Astrocyte (in vitro differentiated cells and primary cell): ENCODE measurements around the gene ACOT8. TPM values are rescaled to one million over a fixed set of nuclear protein-coding genes. Genes with fewer than 3 reads are reported as not detected.

Experiments
- DNase-seq: peaks from one replicate; pipeline ENCODE4 v3.0.0-alpha.2; 2010; ENCODE audit warnings: low read depth
- FAIRE-seq: peaks from 2 replicates; lab custom pipeline; 2011; peaks lifted over from hg19 to GRCh38; lab: Jason Lieb, UNC
- H2AFZ ChIP-seq: 2 replicates; pipeline ENCODE4 v1.6.0; 2012; ENCODE audit warnings: low read depth, low read length, inconsistent platforms
- H3K27ac ChIP-seq: 2 replicates; pipeline ENCODE4 v1.5.1; 2011; ENCODE audit warnings: low read depth, low read length, inconsistent platforms
- H3K27me3 ChIP-seq: 2 replicates; pipeline ENCODE4 v1.6.0; 2011; ENCODE audit warnings: low read length, inconsistent platforms; ENCODE audit not compliant: insufficient read depth
- H3K36me3 ChIP-seq: 2 replicates; pipeline ENCODE4 v1.5.1; 2011; ENCODE audit warnings: low read length, inconsistent platforms; ENCODE audit not compliant: insufficient read depth
- H3K4me1 ChIP-seq: 2 replicates; pipeline ENCODE4 v1.5.1; 2011; ENCODE audit warnings: low read length, inconsistent platforms; ENCODE audit not compliant: insufficient read depth
- H3K4me2 ChIP-seq: 2 replicates; pipeline ENCODE4 v1.6.0; 2012; ENCODE audit warnings: low read length, inconsistent platforms
- H3K4me3 ChIP-seq: 2 replicates; pipeline ENCODE4 v1.5.1; 2011; ENCODE audit warnings: low read depth, mild to moderate bottlenecking, low read length, inconsistent platforms; ENCODE audit not compliant: insufficient read depth
- H3K79me2 ChIP-seq: 2 replicates; pipeline ENCODE4 v1.6.0; 2012; ENCODE audit warnings: mild to moderate bottlenecking, low read length, inconsistent platforms; ENCODE audit not compliant: insufficient read depth
- H3K9ac ChIP-seq: 2 replicates; pipeline ENCODE4 v1.6.0; 2012; ENCODE audit warnings: mild to moderate bottlenecking, low read length, inconsistent platforms
- H3K9me3 ChIP-seq: 2 replicates; pipeline ENCODE4 v1.5.1; 2012; ENCODE audit warnings: low read depth, mild to moderate bottlenecking, low read length, inconsistent platforms; ENCODE audit not compliant: insufficient read depth
- H4K20me1 ChIP-seq: 2 replicates; pipeline ENCODE4 v1.6.0; 2012; ENCODE audit warnings: low read length, inconsistent platforms; ENCODE audit not compliant: insufficient read depth
- H3K27ac Mint-ChIP-seq: one replicate; pipeline ENCODE4 v1.8.0; 2021; ENCODE audit warnings: mild to moderate bottlenecking, mixed read lengths; ENCODE audit not compliant: unreplicated experiment
- H3K27me3 Mint-ChIP-seq: one replicate; pipeline ENCODE4 v1.8.0; 2021; ENCODE audit warnings: low read depth, mixed read lengths; ENCODE audit not compliant: unreplicated experiment
- H3K36me3 Mint-ChIP-seq: one replicate; pipeline ENCODE4 v1.8.0; 2021; ENCODE audit warnings: low read depth, mixed read lengths; ENCODE audit not compliant: unreplicated experiment
- H3K4me1 Mint-ChIP-seq: one replicate; pipeline ENCODE4 v1.8.0; 2021; ENCODE audit warnings: low read depth, mixed read lengths; ENCODE audit not compliant: unreplicated experiment
- H3K4me3 Mint-ChIP-seq: one replicate; pipeline ENCODE4 v1.8.0; 2021; ENCODE audit warnings: mild to moderate bottlenecking, moderate library complexity, mixed read lengths; ENCODE audit not compliant: unreplicated experiment
- H3K9me3 Mint-ChIP-seq: one replicate; pipeline ENCODE4 v1.8.0; 2021; ENCODE audit warnings: mild to moderate bottlenecking, mixed read lengths; ENCODE audit not compliant: unreplicated experiment
- EZH2 ChIP-seq: IDR thresholded peaks from 2 replicates; pipeline ENCODE4 v1.6.1; 2012; ENCODE audit warnings: mild to moderate bottlenecking, low read length, inconsistent platforms; ENCODE audit not compliant: insufficient read depth
- total RNA-seq: library from RNA; stranded (reverse); gene quantifications from 2 replicates; pipeline ENCODE4 v1.2.1, GENCODE V29; 2021
- TF ChIP-seq, protein P1 (sequence below): IDR thresholded peaks from 2 replicates; pipeline ENCODE4 v1.5.1; 2011; ENCODE audit warnings: low read depth, mild to moderate bottlenecking, inconsistent platforms, low read length, moderate library complexity; ENCODE audit not compliant: insufficient read depth

Gene ACOT8
- total RNA-seq, 1 donor from 2014 or later: 22.0 TPM

DNA sequence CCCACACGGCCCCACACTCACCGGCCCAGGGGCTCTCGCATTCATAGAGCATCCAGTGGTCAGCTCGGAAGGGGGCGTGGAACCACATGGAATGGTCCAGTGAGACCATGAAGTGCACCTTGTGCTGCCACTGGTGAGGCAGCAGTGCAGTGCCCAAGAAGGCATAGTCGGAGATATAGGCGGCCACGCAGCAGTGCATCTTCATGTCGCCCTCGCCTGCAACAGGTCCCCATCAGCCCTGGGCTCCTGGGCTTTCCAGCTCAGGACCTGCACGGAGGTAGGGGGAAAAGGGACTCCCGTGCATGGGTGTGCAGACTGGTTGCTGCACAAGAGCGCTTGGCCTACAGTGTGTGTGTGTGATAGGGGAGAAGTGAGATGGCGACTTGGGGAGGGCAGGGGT is 13.7 kb downstream of the ACOT8 start:
- Mint-ChIP-seq H3K4me3 (no peak overlapping the region), H3K9me3 (no peaks in the 10 kb centered on the region), H3K4me1 (no peaks in the 10 kb centered on the region), H3K36me3 (peaks cover 20% of the 10 kb centered on the region), H3K27ac (no peak overlapping the region), H3K27me3 (no peaks in the 10 kb centered on the region)
- no peaks in the 10 kb centered on the region for H3K9me3 ChIP-seq
- TF ChIP-seq EZH2: no peak
- TF ChIP-seq, protein P1, sequence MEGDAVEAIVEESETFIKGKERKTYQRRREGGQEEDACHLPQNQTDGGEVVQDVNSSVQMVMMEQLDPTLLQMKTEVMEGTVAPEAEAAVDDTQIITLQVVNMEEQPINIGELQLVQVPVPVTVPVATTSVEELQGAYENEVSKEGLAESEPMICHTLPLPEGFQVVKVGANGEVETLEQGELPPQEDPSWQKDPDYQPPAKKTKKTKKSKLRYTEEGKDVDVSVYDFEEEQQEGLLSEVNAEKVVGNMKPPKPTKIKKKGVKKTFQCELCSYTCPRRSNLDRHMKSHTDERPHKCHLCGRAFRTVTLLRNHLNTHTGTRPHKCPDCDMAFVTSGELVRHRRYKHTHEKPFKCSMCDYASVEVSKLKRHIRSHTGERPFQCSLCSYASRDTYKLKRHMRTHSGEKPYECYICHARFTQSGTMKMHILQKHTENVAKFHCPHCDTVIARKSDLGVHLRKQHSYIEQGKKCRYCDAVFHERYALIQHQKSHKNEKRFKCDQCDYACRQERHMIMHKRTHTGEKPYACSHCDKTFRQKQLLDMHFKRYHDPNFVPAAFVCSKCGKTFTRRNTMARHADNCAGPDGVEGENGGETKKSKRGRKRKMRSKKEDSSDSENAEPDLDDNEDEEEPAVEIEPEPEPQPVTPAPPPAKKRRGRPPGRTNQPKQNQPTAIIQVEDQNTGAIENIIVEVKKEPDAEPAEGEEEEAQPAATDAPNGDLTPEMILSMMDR: no peak
- H3K36me3 ChIP-seq: peaks cover 21% of the 10 kb centered on the region
- no peaks in the 10 kb centered on the region for H3K4me1 ChIP-seq
- DNase-seq (no peak), FAIRE-seq (no peak)
- no peak overlapping the region for H3K4me2 ChIP-seq
- peaks cover 12% of the 10 kb centered on the region for H4K20me1 ChIP-seq
- H3K79me2 ChIP-seq: no peaks in the 10 kb centered on the region
- H2AFZ ChIP-seq: no peak overlapping the region
- H3K4me3 ChIP-seq: no peak overlapping the region
- no peaks in the 10 kb centered on the region for H3K27me3 ChIP-seq
- H3K9ac ChIP-seq: no peak overlapping the region
- no peak overlapping the region for H3K27ac ChIP-seq

DNA sequence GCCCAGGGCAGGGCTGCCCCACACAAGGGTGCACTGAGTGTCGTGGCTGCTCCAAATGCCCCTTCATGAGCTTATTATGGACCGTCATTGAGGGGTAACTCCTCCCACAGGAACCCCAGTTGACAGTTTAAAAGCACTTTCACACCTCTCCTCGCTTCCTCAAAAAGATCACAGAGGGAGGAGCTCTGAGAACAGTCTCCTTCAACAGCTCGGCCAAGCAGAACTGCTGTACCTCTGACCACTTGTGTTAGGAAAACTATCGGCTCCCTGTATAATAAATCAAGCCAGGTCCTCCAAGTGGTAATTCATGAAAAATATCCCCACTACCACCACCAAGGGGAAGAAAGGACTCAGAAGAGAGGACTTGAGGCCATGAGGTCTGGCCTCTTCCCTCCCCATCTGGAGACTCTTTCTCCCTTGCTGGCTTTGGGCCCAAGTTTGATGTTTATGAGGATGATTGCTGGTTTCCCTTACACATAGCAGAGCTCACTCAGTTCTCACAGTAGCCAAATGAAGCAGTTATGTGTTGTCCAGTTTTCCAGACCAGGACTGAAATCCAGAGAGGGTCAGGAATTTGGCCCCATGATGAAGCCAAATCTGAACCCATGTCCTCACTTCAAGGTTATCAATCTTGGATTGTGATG is 14.9 kb downstream of the ACOT8 start:
- no peak for FAIRE-seq
- no peak for TF ChIP-seq EZH2
- TF ChIP-seq, protein P1: no peak
- Histone ChIP-seq H3K27me3 (no peaks in the 10 kb centered on the region), H2AFZ (no peak overlapping the region), H4K20me1 (peaks cover 12% of the 10 kb centered on the region), H3K79me2 (no peaks in the 10 kb centered on the region), H3K4me2 (no peak overlapping the region), H3K4me3 (no peak overlapping the region), H3K36me3 (peaks cover 21% of the 10 kb centered on the region), H3K27ac (no peak overlapping the region), H3K4me1 (no peaks in the 10 kb centered on the region), H3K9me3 (no peaks in the 10 kb centered on the region), H3K9ac (no peak overlapping the region)
- Mint-ChIP-seq H3K27me3 (no peaks in the 10 kb centered on the region), H3K4me1 (no peaks in the 10 kb centered on the region), H3K36me3 (peaks cover 20% of the 10 kb centered on the region), H3K9me3 (no peaks in the 10 kb centered on the region), H3K4me3 (no peak overlapping the region), H3K27ac (no peak overlapping the region)
- no peak for DNase-seq

DNA sequence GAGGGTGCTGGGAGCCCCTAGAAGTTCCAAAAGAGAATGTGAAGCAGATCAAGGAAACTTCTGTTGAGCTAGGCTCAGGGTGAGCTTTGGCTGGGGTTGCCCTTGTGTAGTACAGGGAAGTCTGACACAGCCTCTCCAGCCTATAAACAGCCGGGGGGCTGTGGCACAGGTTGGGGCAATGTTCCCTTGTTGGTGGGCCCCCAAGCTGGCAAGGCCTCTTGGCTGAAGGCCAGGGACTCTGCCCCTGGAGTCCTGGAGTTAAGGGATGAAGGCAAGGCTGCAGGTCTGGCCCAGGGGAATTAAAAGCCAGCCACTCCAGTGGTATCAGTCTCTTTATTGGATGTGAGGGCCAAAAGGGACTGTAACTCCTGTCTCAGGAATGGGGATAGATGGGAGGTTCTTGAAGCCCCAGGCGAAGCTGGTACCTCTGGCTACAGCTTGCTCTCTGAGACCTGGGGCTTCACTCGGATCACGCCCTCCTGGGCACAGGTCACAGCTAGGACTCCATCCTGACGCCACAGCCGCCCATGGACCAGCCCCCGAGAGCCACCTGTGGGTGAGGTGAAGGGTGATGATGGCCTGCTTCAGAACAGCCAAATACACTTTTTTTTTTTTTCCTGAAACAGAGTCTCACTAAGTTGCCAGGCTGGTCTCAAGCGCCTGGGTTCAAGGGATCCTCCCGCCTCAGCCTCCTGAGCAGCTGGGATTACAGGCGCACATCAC is 15.6 kb downstream of the ACOT8 start:
- Histone ChIP-seq H3K4me2 (no peak overlapping the region), H3K4me1 (no peaks in the 10 kb centered on the region), H3K4me3 (no peak overlapping the region), H2AFZ (no peak overlapping the region), H4K20me1 (peaks cover 17% of the 10 kb centered on the region), H3K9me3 (no peaks in the 10 kb centered on the region), H3K9ac (no peak overlapping the region), H3K27ac (no peak overlapping the region), H3K27me3 (no peaks in the 10 kb centered on the region), H3K79me2 (no peaks in the 10 kb centered on the region), H3K36me3 (peaks cover 24% of the 10 kb centered on the region)
- H3K27me3 Mint-ChIP-seq: no peaks in the 10 kb centered on the region
- H3K4me3 Mint-ChIP-seq: no peak overlapping the region
- FAIRE-seq (no peak), DNase-seq (no peak)
- TF ChIP-seq, protein P1: no peak
- no peak for TF ChIP-seq EZH2
- H3K9me3 Mint-ChIP-seq: no peaks in the 10 kb centered on the region
- peaks cover 23% of the 10 kb centered on the region for H3K36me3 Mint-ChIP-seq
- peaks cover 4% of the 10 kb centered on the region for H3K4me1 Mint-ChIP-seq
- no peak overlapping the region for H3K27ac Mint-ChIP-seq
